SK-N-MC (cell line): ENCODE measurements around the gene FALEC.

Source experiments
- EZH2 ChIP-seq: fragments of 200-600 bp; sonication (generic); IDR thresholded peaks from one replicate; pipeline ENCODE4 v1.6.1; 2017; ENCODE audit warnings: antibody characterized with exemption
- POLR2AphosphoS5 ChIP-seq: IDR thresholded peaks from 2 replicates; pipeline ENCODE4 v1.6.1; 2012; ENCODE audit warnings: mild to moderate bottlenecking, low read depth, low read length, borderline replicate concordance

DNA sequence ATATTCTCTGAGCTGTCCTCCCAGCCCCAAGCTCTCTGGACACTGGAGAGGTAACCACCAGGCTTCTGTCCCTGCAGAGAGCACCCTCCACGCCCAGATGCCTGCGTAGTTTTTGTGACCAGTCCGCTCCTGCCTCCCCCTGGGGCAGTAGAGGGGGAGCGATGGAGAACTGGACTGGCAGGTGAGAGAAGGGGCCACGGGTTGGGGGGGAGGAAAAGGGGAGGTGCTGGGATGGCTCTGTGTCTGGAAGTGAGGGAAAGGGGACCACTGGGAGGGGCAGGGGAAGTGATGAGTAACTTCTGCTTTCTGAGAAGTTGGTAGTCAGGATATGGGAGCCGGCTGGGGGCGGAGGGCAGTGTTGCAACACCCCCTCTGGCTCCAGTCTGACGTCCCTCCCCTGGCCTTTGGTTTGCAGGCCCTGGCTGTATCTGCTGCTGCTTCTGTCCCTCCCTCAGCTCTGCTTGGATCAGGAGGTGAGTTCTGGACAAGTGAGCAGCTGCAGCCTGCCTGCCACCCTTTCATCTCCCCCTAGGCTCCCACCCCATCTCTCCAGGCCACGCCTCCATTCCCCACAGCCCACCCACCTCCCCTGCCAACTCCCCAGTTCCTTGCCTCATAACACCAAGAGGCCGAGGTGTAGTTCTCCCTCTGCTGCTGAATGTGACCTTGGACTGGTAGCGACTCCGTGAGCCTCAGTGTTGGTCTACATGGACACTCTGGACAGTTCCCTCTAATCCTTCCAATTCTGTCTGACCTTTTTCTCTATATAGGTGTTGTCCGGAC, 36.8 kb downstream of the FALEC start:
- TF ChIP-seq EZH2 (no peak), POLR2AphosphoS5 (no peak)
